Lung (tissue), 12 donors: ENCODE data around the gene ATF6B. TPM values are rescaled to one million over a fixed set of nuclear protein-coding genes. Genes with fewer than 3 reads are reported as not detected.

Experiments
- ATAC-seq: fragments of 200-7000 bp; cut with Tn5 transposase; one replicate; pipeline ENCODE4 v1.9.1; 2020; ENCODE audit warnings: moderate number of reproducible peaks; ENCODE audit not compliant: insufficient read depth, low FRiP score
- DNase-seq, 3 donors: peaks; one replicate each; pipeline ENCODE4 v3.0.0-alpha.2; 2013 to 2017
- H3K27ac ChIP-seq, 2 donors: one replicate each; pipeline ENCODE4 v1.5.1; 2013; ENCODE audit warnings: mild to moderate bottlenecking in 2 of 2, moderate library complexity in 2 of 2, control low read depth in 1 of 2, inconsistent platforms in 1 of 2, low read depth in 1 of 2, low read length in 1 of 2
- H3K27me3 ChIP-seq, 3 donors: one replicate each; pipeline ENCODE4 v1.5.1; 2013; ENCODE audit warnings: low read length in 2 of 3; ENCODE audit not compliant: control insufficient read depth in 3 of 3, insufficient read depth in 3 of 3
- H3K36me3 ChIP-seq, 4 donors: one replicate each; pipeline ENCODE4 v1.5.1; 2013; ENCODE audit warnings: low read length in 4 of 4, mild to moderate bottlenecking in 1 of 4, moderate library complexity in 1 of 4; ENCODE audit not compliant: control insufficient read depth in 4 of 4, insufficient read depth in 4 of 4
- H3K4me1 ChIP-seq, 5 donors: one replicate each; pipeline ENCODE4 v1.5.1; 2013; ENCODE audit warnings: low read length in 5 of 5, mild to moderate bottlenecking in 2 of 5, moderate library complexity in 1 of 5; ENCODE audit not compliant: control insufficient read depth in 5 of 5, insufficient read depth in 5 of 5
- H3K4me3 ChIP-seq: one replicate; pipeline ENCODE4 v1.5.1; 2013; ENCODE audit warnings: mild to moderate bottlenecking, control low read depth, moderate library complexity
- H3K9ac ChIP-seq, 2 donors: one replicate each; pipeline ENCODE4 v1.5.1; 2013; ENCODE audit warnings: low read length in 2 of 2, control low read depth in 1 of 2; ENCODE audit not compliant: insufficient read depth in 1 of 2
- H3K9me3 ChIP-seq, 4 donors: one replicate each; pipeline ENCODE4 v1.5.1; 2013; ENCODE audit warnings: low read length in 3 of 4, mild to moderate bottlenecking in 1 of 4, moderate library complexity in 1 of 4; ENCODE audit not compliant: control insufficient read depth in 4 of 4, insufficient read depth in 3 of 4
- WGBS, 2 donors: extraction: QIAGEN DNeasy Blood & Tissue Kit; methylation state at CpG; one replicate each; pipeline ENCODE4 v1.1.7; 2013; 5-methylcytosine and 5-hydroxymethylcytosine counted together
- polyA plus RNA-seq, 2 donors: library from polyadenylated mRNA; stranded (reverse); fragments of 200-250 nt; gene quantifications; one replicate each; pipeline ENCODE4 v1.2.1, GENCODE V29; 2013
- total RNA-seq, 2 donors: library from RNA; depleted of rRNA in 1 of 2; stranded (reverse); fragments of >200 nt in 1 of 2; gene quantifications; one replicate each; pipeline ENCODE4 v1.2.1, GENCODE V29; 2014 to 2021
- TF ChIP-seq, protein P1 (sequence below): IDR thresholded peaks from 2 replicates; pipeline ENCODE4 v1.5.1; 2012; ENCODE audit warnings: mild to moderate bottlenecking; ENCODE audit errors: control extremely low read depth, extremely low read depth
- donor health status: control.
- donor health status: control.
- donor health status: Bipolar disorder and iron deficiency.
- donor health status: healthy.
- donor health status: DM: yes; HTN: yes; CAD: no.

The ATF6B gene
- total and polyA plus RNA-seq, 4 donors, result 50.1 to 101 (median 62.4) TPM

DNA sequence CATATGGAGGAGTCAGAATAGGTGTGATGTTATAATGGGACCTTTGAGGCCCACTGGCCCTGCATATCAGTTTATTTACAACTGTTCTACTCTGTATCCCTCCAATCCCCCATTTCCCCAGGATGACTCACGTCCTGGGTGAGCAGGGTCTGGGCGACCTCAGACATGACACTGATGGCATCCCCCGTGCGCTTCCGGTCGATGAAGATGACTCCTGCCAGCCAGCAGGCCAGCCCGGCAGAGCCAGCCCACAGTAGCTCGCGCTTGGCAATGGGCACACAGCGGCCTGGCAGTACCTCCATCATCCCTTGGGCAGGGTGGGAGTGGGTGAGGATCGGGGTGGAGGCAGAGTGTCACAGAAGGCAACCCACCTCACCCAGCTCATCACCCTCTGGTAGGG, 42.2 kb upstream of the ATF6B start:
- peaks cover 3 to 32% (median 21%) of the 10 kb centered on the region in 4 donors for H3K36me3 ChIP-seq
- H3K27me3 ChIP-seq, result no peaks in the 10 kb centered on the region
- ATAC-seq (no peak), DNase-seq (no peak)
- WGBS, 2 donors, result 95 to 96% methylated on average over 11 of the region's 11 CpGs
- TF ChIP-seq, protein P1, sequence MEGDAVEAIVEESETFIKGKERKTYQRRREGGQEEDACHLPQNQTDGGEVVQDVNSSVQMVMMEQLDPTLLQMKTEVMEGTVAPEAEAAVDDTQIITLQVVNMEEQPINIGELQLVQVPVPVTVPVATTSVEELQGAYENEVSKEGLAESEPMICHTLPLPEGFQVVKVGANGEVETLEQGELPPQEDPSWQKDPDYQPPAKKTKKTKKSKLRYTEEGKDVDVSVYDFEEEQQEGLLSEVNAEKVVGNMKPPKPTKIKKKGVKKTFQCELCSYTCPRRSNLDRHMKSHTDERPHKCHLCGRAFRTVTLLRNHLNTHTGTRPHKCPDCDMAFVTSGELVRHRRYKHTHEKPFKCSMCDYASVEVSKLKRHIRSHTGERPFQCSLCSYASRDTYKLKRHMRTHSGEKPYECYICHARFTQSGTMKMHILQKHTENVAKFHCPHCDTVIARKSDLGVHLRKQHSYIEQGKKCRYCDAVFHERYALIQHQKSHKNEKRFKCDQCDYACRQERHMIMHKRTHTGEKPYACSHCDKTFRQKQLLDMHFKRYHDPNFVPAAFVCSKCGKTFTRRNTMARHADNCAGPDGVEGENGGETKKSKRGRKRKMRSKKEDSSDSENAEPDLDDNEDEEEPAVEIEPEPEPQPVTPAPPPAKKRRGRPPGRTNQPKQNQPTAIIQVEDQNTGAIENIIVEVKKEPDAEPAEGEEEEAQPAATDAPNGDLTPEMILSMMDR, result no peak
- H3K9me3 ChIP-seq, result no peaks in the 10 kb centered on the region
- H3K4me3 ChIP-seq, result no peak overlapping the region
- H3K9ac ChIP-seq, result no peak overlapping the region
- H3K4me1 ChIP-seq, result peaks cover 0 to 20% (median 8%) of the 10 kb centered on the region in 5 donors
- H3K27ac ChIP-seq, result no peak overlapping the region

DNA sequence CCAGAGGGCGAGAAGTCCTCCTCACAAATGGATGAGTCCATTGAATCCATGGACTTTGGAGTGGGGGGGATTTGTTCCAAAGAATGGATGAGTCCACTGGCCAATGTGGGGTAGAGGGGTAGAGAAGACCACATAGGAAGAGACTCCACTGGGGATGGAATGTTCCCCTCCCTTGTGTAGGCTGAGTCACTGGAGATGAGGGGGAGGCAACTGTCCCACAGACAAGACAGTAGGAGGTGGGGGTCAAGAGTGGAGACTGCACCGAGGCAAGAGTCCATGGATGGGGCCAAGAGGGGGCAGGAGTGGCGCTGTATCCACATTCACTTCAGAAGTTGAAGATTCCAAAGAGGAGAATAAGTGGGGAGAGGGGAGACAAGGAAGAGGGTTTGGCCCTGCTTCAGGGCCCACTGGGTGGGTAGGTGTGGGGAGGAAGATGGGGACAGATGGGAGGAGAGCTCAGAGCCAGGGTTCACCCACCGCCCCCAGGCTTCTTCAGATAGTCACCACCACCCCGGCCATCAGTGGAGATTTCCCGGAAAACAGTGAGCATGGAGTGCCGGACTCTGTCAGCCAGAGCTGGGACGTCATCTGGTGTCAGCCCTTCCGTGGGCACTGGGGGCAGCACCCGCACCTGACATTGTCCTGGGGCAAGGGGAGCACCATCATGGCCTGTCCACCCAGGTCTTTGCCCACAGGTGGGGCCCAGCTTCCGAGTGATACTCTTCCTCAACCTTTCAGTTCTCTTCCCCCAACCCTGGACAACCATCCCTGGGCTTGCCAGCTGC, 41.0 kb upstream of the ATF6B start:
- ATAC-seq (no peak), DNase-seq (no peak)
- Histone ChIP-seq H3K9me3 (no peaks in the 10 kb centered on the region), H3K4me3 (no peak overlapping the region), H3K9ac (no peak overlapping the region), H3K36me3 (peaks cover 3 to 32% (median 21%) of the 10 kb centered on the region in 4 donors), H3K4me1 (peaks cover 0 to 7% (median 0%) of the 10 kb centered on the region in 5 donors), H3K27ac (no peak overlapping the region), H3K27me3 (peaks cover 0 to 1% (median 0%) of the 10 kb centered on the region in 3 donors)
- TF ChIP-seq, protein P1, result no peak
- WGBS, 2 donors, result 87 to 95% methylated on average over 11 of the region's 11 CpGs

GRCh38 chr6:32168350-32168749, 40.3 kb upstream of the ATF6B start:
- TF ChIP-seq, protein P1, result no peak
- Histone ChIP-seq H3K36me3 (peaks cover 3 to 33% (median 21%) of the 10 kb centered on the region in 4 donors), H3K27me3 (peaks cover 0 to 4% (median 0%) of the 10 kb centered on the region in 3 donors), H3K4me3 (no peak overlapping the region), H3K9ac (no peak overlapping the region), H3K4me1 (peaks cover 0 to 7% (median 0%) of the 10 kb centered on the region in 5 donors), H3K27ac (no peak overlapping the region), H3K9me3 (no peaks in the 10 kb centered on the region)
- no peak for ATAC-seq
- no peak for DNase-seq
- 87 to 89% methylated on average over 2 of the region's 2 CpGs for WGBS, 2 donors
